GM23248 (cell line): ENCODE results near the gene FCRL2.

Source experiments
- EZH2 ChIP-seq: fragments of 200-600 bp; sonication (generic); IDR thresholded peaks from 2 replicates; pipeline ENCODE4 v1.6.1; 2018; ENCODE audit warnings: antibody characterized with exemption, mild to moderate bottlenecking; ENCODE audit not compliant: insufficient read depth, poor library complexity, severe bottlenecking
- EZH2phosphoT487 ChIP-seq: fragments of 200-600 bp; sonication (generic); IDR thresholded peaks from 2 replicates; pipeline ENCODE4 v1.6.1; 2018; ENCODE audit warnings: antibody characterized with exemption, moderate library complexity, mild to moderate bottlenecking, low read depth; ENCODE audit not compliant: insufficient read depth

- TF ChIP-seq EZH2 (no peak), EZH2phosphoT487 (no peak)
These were observed 72.1 kb downstream of the FCRL2 start for GRCh38 chr1:157704878-157705277.
